Fibroblast of lung (primary cell): ENCODE measurements around the gene KRT32. TPM values are rescaled to one million over a fixed set of nuclear protein-coding genes. Genes with fewer than 3 reads are reported as not detected.
A peak's percentile ranks its signal among the peaks of the same experiment; 100 is the strongest.

ENCODE experiments used
- DNase-seq, 2 donors: peaks; one replicate each; pipeline versions ENCODE4 v3.0.0 to v3.0.0-alpha.2; 2010; ENCODE audit warnings: low read depth in 2 of 2
- H2AFZ ChIP-seq: 2 replicates; pipeline ENCODE4 v1.5.1; 2012; ENCODE audit warnings: low read length, control low read depth, inconsistent platforms
- H3K27ac ChIP-seq: 2 replicates; pipeline ENCODE4 v1.5.1; 2011; ENCODE audit warnings: low read length, control low read depth; ENCODE audit not compliant: insufficient read depth
- H3K27me3 ChIP-seq: 2 replicates; pipeline ENCODE4 v1.5.1; 2011; ENCODE audit warnings: mild to moderate bottlenecking, low read length; ENCODE audit not compliant: control insufficient read depth, insufficient read depth
- H3K36me3 ChIP-seq: 2 replicates; pipeline ENCODE4 v1.5.1; 2011; ENCODE audit warnings: low read length; ENCODE audit not compliant: control insufficient read depth, insufficient read depth
- H3K4me1 ChIP-seq: 2 replicates; pipeline ENCODE4 v1.5.1; 2011; ENCODE audit warnings: low read length; ENCODE audit not compliant: control insufficient read depth, insufficient read depth; ENCODE audit errors: extremely low read depth
- H3K4me2 ChIP-seq: 2 replicates; pipeline ENCODE4 v1.5.1; 2011; ENCODE audit warnings: low read length, control low read depth; ENCODE audit not compliant: insufficient read depth; ENCODE audit errors: extremely low read depth
- H3K4me3 ChIP-seq, 4 experiments: fragments of 200-600 bp in 1 of 4; sonication (generic) in 1 of 4; replicated peaks in 1 of 4; 2 replicates each; pipeline ENCODE4 v1.5.1; 2011 to 2016; ENCODE audit warnings: low read length in 4 of 4, low read depth in 3 of 4, mild to moderate bottlenecking in 3 of 4, control low read depth in 2 of 4, inconsistent platforms in 1 of 4, mixed read lengths in 1 of 4; ENCODE audit not compliant: insufficient read depth in 1 of 4; ENCODE audit errors: control extremely low read depth in 1 of 4
- H3K79me2 ChIP-seq: 2 replicates; pipeline ENCODE4 v1.5.1; 2012; ENCODE audit warnings: mild to moderate bottlenecking, low read length, inconsistent platforms; ENCODE audit not compliant: control insufficient read depth, insufficient read depth
- H3K9ac ChIP-seq: 2 replicates; pipeline ENCODE4 v1.5.1; 2011; ENCODE audit warnings: mild to moderate bottlenecking, low read length, control low read depth; ENCODE audit not compliant: insufficient read depth
- H3K9me3 ChIP-seq: 2 replicates; pipeline ENCODE4 v1.5.1; 2012; ENCODE audit warnings: low read depth, low read length; ENCODE audit not compliant: control insufficient read depth, insufficient read depth
- H4K20me1 ChIP-seq: 2 replicates; pipeline ENCODE4 v1.5.1; 2011; ENCODE audit warnings: low read length; ENCODE audit not compliant: control insufficient read depth, insufficient read depth; ENCODE audit errors: extremely low read depth
- CTCF ChIP-seq, 2 donors: IDR thresholded peaks in 1 of 2; conservative IDR thresholded peaks in 1 of 2; 1 replicate in 1 of 2; 2 replicates in 1 of 2; pipeline ENCODE4 v1.5.1; 2011 to 2012; ENCODE audit warnings: low read length in 2 of 2, control low read depth in 1 of 2, inconsistent platforms in 1 of 2, low read depth in 1 of 2, mild to moderate bottlenecking in 1 of 2
- EZH2 ChIP-seq: IDR thresholded peaks from 2 replicates; pipeline ENCODE4 v1.5.1; 2012; ENCODE audit warnings: low read length, control low read depth, mild to moderate bottlenecking; ENCODE audit errors: missing control alignments
- polyA plus RNA-seq, 2 donors: library from polyadenylated mRNA; depleted of rRNA in 1 of 2; stranded (reverse) in 1 of 2; unstranded in 1 of 2; fragments of >200 nt; gene quantifications; 2 replicates each; pipeline ENCODE4 v1.2.1, GENCODE V29; 2011 to 2012; ENCODE audit warnings: missing spikeins in 1 of 2
- total RNA-seq: library from RNA; depleted of rRNA; stranded (reverse); fragments of >200 nt; gene quantifications from 2 replicates; pipeline ENCODE4 v1.2.1, GENCODE V29; 2014

The KRT32 gene
- total and polyA plus RNA-seq, 2 donors (not counting 1 experiment from before 2014, with no cell fraction given) = under 0.01 to 0.03 TPM

GRCh38 chr17:41494524-41494923 is 27.3 kb upstream of the KRT32 start:
- Histone ChIP-seq H3K27ac (no peak overlapping the region), H3K4me2 (no peak overlapping the region), H3K36me3 (no peaks in the 10 kb centered on the region), H4K20me1 (no peaks in the 10 kb centered on the region), H3K9me3 (no peaks in the 10 kb centered on the region), H3K9ac (no peak overlapping the region), H3K27me3 (no peaks in the 10 kb centered on the region), H3K4me1 (peaks cover 17% of the 10 kb centered on the region), H2AFZ (no peak overlapping the region), H3K79me2 (no peaks in the 10 kb centered on the region), H3K4me3 (no peak overlapping the region)
- TF ChIP-seq EZH2 = no peak
- no peak for TF ChIP-seq CTCF (conservative IDR thresholded peaks at IDR 0.05 in 1 of 2, IDR thresholded peaks at IDR 0.05 in 1 of 2; ENCODE audit: low read depth in 1 of 2, low read length in 2 of 2)
- peak in 1 of 2 donors; percentile 49 for DNase-seq

- DNase-seq = peak; percentile 31 to 57
- H2AFZ ChIP-seq = no peak overlapping the region
- H4K20me1 ChIP-seq = no peaks in the 10 kb centered on the region
- no peak for TF ChIP-seq CTCF (conservative IDR thresholded peaks at IDR 0.05 in 1 of 2, IDR thresholded peaks at IDR 0.05 in 1 of 2; ENCODE audit: low read depth in 1 of 2, low read length in 2 of 2)
- no peak for TF ChIP-seq EZH2
- no peak overlapping the region for H3K4me3 ChIP-seq
- H3K4me1 ChIP-seq = peaks cover 15% of the 10 kb centered on the region
- H3K36me3 ChIP-seq = no peaks in the 10 kb centered on the region
- H3K4me2 ChIP-seq = no peak overlapping the region
- no peaks in the 10 kb centered on the region for H3K79me2 ChIP-seq
- H3K9me3 ChIP-seq = no peaks in the 10 kb centered on the region
- no peak overlapping the region for H3K27ac ChIP-seq
- H3K27me3 ChIP-seq = no peaks in the 10 kb centered on the region
- H3K9ac ChIP-seq = no peak overlapping the region
These were observed 25.6 kb upstream of the KRT32 start for GRCh38 chr17:41492771-41493170.

DNA sequence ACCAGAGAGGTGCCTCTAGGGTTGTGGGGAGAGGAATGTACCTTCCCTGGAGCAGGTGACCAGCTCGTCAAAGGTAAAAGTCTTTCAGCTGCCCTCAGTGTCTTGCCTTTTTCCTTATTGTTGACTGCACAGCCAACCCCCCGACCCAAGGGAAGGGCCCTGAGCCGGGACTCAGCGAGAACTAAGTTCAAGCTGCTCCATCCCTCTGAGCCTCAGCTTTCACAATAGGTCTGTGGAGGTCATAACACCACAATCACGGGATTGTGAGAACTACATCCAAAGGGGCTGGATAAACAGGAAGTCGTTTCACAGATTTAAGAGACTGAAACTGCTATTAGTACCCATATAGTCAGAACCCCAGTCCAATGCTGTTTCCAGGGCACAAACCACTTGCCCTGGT is 25.2 kb upstream of the KRT32 start:
- Histone ChIP-seq H3K9ac (no peak overlapping the region), H4K20me1 (no peaks in the 10 kb centered on the region), H3K36me3 (no peaks in the 10 kb centered on the region), H3K4me1 (peaks cover 15% of the 10 kb centered on the region), H3K4me2 (no peak overlapping the region), H2AFZ (no peak overlapping the region), H3K4me3 (no peak overlapping the region), H3K9me3 (no peaks in the 10 kb centered on the region), H3K27me3 (no peaks in the 10 kb centered on the region), H3K27ac (no peak overlapping the region), H3K79me2 (no peaks in the 10 kb centered on the region)
- DNase-seq = peak in 1 of 2 donors; percentile 70
- TF ChIP-seq CTCF (conservative IDR thresholded peaks at IDR 0.05 in 1 of 2, IDR thresholded peaks at IDR 0.05 in 1 of 2; ENCODE audit: low read depth in 1 of 2, low read length in 2 of 2) = no peak
- no peak for TF ChIP-seq EZH2
